ENCODE measurements around the gene AGA. TPM values are rescaled to one million over a fixed set of nuclear protein-coding genes. Genes with fewer than 3 reads are reported as not detected.
A peak's percentile ranks its signal among the peaks of the same experiment; 100 is the strongest.

AGA gene
- total and polyA plus RNA-seq, 2 of the 8 experiments (the other 6 are each of a cell fraction or from before 2014, with no cell fraction given) = 8.5 to 11.6 TPM

- Histone ChIP-seq H3K9me3 (ENCODE audit: insufficient read depth in 2 of 2, low read depth in 1 of 2, low read length in 1 of 2) (no peaks in the 10 kb centered on the region), H3K4me1 (replicated peaks in 1 of 4; ENCODE audit: control insufficient read depth in 3 of 4, insufficient read depth in 4 of 4, low read length in 3 of 4) (peaks cover 0 to 3% (median 0%) of the 10 kb centered on the region in 4 experiments; a peak in 2 of 7 replicates), H4K20me1 (replicated peaks in 1 of 2; ENCODE audit: control insufficient read depth in 1 of 2, insufficient read depth in 2 of 2, low read length in 2 of 2) (no peaks in the 10 kb centered on the region), H2BK120ac (replicated peaks; ENCODE audit: low read depth, low read length) (no peak overlapping the region), H3K9ac (replicated peaks in 1 of 4; ENCODE audit: extremely low read depth in 1 of 4, low read depth in 3 of 4, low read length in 3 of 4) (peak overlapping the region in 1 of 4 experiments; percentile 19; a peak in 3 of 7 replicates), H4K8ac (ENCODE audit: extremely low read depth, insufficient read depth, low read length) (no peak overlapping the region), H2BK15ac (ENCODE audit: low read length) (no peak overlapping the region), H4K5ac (ENCODE audit: insufficient read length, low read depth, low read length) (no peak overlapping the region), H2BK20ac (ENCODE audit: low read length) (no peak overlapping the region), H2BK5ac (ENCODE audit: low read depth, low read length) (no peak overlapping the region), H4K91ac (replicated peaks; ENCODE audit: insufficient read length, low read length) (no peak overlapping the region), H3K56ac (replicated peaks; ENCODE audit: insufficient read length, low read depth, low read length) (peak overlapping the region; percentile 17), H3K4ac (replicated peaks; ENCODE audit: insufficient read length, low read depth, low read length) (no peak overlapping the region), H3K18ac (ENCODE audit: extremely low read depth, low read length) (no peak overlapping the region), H2BK12ac (ENCODE audit: low read depth, low read length) (no peak overlapping the region), H3K23me2 (ENCODE audit: low read depth, low read length) (peaks cover 3% of the 10 kb centered on the region), H3K27ac (ENCODE audit: low read depth, low read length) (no peak overlapping the region), H2AK5ac (ENCODE audit: low read depth, low read length) (no peak overlapping the region), H3K23ac (ENCODE audit: insufficient read length) (no peak overlapping the region), H3K4me3 (ENCODE audit: extremely low read depth in 1 of 4, insufficient read depth in 2 of 4, low read depth in 3 of 4, low read length in 4 of 4) (peak overlapping the region in 2 of 4 experiments; percentile 48 to 51; a peak in 2 of 8 replicates), H3K14ac (ENCODE audit: insufficient read length) (no peak overlapping the region), H3K79me1 (ENCODE audit: low read depth, low read length) (no peaks in the 10 kb centered on the region), H2AFZ (ENCODE audit: low read length) (no peak overlapping the region), H3K36me3 (ENCODE audit: control insufficient read depth in 2 of 4, insufficient read depth in 4 of 4, low read length in 3 of 4) (no peaks in the 10 kb centered on the region), H3K79me2 (ENCODE audit: control insufficient read depth in 1 of 2, insufficient read depth in 2 of 2, low read length in 2 of 2) (no peaks in the 10 kb centered on the region; a peak in 1 of 4 replicates), H3K27me3 (replicated peaks in 1 of 4; ENCODE audit: control insufficient read depth in 3 of 4, extremely low read depth in 1 of 4, insufficient read depth in 3 of 4, low read length in 3 of 4) (no peaks in the 10 kb centered on the region), H3K4me2 (ENCODE audit: insufficient read depth in 1 of 2, low read depth in 2 of 2, low read length in 2 of 2) (peak overlapping the region; percentile 38 to 73)
- CTCF ChIA-PET (ENCODE audit: partially characterized antibody) = interaction anchor here (0.6 kb wide), 1 partner anchor 34 kb away, joined by 4 read pairs; no protein-coding TSS in a partner anchor
- DNase-seq (ENCODE audit: low read depth in 1 of 2, low spot score in 2 of 2) = no peak
- WGBS, 2 experiments (ENCODE audit: extremely low coverage in 1 of 2, insufficient coverage in 1 of 2, insufficient read length in 1 of 2, insufficient replicate concordance in 2 of 2, low coverage in 1 of 2, low lambda C conversion rate in 2 of 2, missing lambda C conversion rate in 1 of 2) = 88% methylated on average over 2 of the region's 2 CpGs; no CpG with 5 or more reads in 1 of the 2 experiments
- no peak for TF ChIP-seq HDAC2 (IDR thresholded peaks at IDR 0.05; ENCODE audit: borderline replicate concordance in 1 of 2, low read depth in 2 of 2, low read length in 2 of 2)
- FAIRE-seq = no peak
- POLR2A ChIA-PET (ENCODE audit: partially characterized antibody) = no interaction called here
Measured at GRCh38 chr4:177446586-177446985, 4.3 kb upstream of the AGA start.
